SW 1271 (cell line): ENCODE measurements around the gene CACNG3.
"Not testable (repeated sequence)": the region's sequence is repeated elsewhere in the genome, so short reads cannot be mapped to it uniquely, and the experiment has no call there.

Experiments
- DNase-seq, 2 experiments: peaks; one replicate each; lab custom pipeline; 2025; lab: John Stamatoyannopoulos, UW

CACNG3 gene

DNA sequence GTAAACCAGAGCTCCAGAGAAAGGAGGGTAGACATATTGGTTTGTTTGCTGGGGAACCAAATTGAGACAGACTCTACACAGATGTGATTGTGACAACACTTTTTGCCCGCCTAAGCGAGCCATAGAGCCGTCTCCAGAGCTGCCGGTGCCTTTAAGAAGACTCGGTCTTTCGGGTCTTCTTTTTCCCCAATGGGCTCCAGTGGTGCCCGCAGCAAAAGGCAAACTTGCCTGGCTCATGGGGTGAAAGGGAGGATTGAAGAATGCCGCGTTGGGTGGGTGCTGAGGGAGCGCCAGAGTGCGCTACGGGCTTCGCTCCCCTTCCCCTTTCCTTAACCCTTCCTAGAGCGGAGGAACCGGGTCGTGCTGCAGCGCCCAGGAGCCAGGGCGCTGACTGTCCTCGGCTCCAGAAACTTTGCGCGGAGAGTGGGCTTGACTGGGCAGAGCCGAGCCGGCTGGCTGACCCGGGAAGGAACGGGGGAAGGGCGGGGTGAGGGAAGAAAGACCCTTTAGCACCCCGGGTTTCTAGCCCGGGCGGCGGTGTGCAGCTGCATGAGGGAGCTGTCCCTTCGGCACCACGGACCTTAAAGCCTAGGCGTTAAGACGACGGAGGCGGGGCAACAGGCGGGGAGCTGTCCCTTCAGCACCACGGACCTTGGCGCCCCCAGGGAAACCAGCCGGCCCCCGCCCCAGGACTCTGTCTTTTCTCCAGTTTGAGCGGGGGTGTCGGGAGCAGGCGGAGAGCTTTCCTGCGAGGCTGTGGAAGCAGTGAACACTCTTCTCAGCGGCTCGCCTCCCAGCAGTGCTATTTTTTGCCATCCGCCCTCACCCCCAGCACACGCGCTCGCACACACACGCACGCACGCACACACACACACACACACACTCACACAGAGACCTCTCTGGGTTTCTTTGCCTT lies at the start of gene CACNG3:
Gene CACNG3, plus strand, starts transcription at position 880 of the 916 bp plus-strand sequence. CDS start 420 bp downstream, outside the sequence.
- DNase-seq = no peak

GRCh38 chr16:24206926-24207325 lies 49.2 kb upstream of the CACNG3 start:
- no peak for DNase-seq

DNA sequence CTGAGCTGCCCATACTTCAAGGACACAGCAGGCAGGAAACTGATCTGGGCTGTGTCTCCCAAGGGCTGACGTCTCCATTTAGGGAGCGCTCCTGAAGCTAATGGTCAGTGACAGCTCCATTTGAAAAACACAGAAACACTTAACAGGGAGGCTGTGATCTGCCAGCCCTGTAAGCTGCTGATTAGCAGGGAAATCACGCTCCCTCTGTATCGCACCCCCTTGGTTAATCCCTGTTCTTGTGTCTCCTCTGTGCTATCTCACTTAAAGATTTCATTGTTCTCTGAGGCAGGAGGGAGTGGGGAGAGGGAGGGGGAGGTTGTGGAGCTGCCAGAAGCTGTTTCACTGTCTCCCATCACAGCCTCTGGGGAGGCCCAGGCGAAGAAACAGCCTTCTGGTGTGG lies 47.4 kb upstream of the CACNG3 start:
- no peak for DNase-seq

DNA sequence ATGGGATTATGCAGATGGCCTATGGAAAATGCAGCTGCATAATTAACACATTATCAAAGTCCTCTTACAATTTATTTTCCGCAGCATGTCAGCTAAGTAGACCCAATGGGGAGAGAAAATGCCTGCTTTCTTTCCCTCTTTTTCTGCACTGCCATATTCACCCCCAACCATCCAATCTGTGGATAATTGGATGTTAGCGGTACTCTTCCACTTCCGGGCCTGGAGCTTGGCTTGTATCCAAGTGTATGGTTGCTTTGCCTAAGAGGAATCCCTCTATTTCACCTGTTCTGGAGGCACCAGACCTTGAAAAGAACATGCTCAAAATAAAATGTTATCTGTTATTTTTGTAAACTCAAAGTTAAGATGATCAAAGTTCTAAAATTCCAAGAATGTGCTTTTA lies 41.1 kb upstream of the CACNG3 start:
- DNase-seq = no peak

DNA sequence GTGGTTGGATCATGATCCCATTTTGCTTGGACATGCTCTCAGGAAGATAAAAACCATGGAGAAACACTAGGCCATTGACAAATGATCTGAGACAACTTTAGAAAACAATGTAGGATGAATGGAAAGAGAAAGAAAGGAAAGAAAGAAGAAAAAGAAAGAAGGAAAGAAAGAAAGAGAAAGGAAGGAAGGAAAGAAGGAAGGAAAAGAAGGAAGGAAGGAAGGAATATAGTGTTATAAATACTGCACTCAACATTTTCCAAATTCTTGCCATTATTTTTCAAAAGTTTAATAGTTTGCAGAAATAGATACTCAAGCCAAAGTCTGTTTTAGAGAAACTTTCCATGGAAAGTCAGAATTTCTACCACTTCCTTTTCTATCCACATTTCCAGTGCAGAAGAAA lies 39.2 kb upstream of the CACNG3 start:
- DNase-seq = no peak

DNA sequence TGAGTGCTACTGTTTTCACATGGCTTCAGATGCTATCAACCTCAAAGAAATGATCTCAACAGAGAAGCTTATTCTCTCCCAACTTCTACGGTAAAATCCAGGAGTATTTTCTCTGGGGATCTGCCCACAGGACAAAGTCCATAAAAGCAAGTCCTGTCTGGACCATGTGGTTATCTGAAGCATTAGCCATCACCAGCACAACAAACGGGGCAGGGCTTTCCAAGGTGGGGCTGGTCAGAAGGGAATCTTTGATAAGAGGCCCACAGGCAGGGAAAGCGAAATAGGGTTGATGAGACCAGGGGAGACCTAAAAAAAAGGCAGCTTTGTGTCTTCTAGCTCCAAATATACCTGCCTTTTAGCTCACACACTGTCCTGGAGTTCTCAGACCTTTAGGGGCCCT lies 38.7 kb upstream of the CACNG3 start:
- no peak for DNase-seq

DNA sequence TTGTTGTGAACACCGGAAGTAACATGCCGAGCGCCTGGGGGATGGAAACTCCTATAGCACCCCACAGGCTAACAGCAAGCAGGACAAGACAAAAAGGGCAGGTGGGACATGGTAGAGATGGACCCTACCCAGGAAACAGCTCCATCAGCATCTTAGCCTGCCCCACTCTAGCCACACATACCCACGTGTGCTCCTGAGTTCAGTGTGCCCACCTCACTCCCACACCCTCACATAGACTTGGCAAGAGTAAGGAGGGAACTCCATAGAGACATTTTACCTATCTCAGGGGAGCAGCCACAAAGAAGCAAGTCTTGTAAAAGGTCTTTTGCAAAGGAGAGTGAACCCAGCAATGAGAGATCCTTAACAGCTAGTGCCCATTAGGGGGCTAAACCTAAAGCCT lies 37.8 kb upstream of the CACNG3 start:
- DNase-seq = no peak

GRCh38 chr16:24221219-24221618 lies 34.9 kb upstream of the CACNG3 start:
- DNase-seq = no peak

DNA sequence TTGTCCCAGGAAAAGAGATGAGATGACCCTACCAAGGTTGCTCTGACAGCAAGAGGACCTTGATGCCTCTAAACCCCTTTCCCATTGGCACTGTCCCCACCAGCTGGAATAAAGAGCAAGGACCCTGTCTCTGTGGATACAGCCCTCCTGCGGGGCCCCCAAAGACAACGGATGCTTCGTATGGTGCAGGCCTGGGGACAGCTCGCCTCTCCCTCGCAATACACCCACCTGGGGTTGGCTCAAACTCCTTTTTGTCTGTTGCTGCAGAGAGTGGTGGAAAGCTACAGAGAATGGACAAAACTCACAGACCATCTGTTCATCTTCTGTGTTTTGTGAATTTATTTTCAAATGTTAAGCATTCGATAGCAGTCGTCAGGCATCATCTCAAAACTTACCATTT lies 27.6 kb upstream of the CACNG3 start:
- DNase-seq = no peak

GRCh38 chr16:24232936-24233335 lies 23.2 kb upstream of the CACNG3 start:
- DNase-seq = no peak

DNA sequence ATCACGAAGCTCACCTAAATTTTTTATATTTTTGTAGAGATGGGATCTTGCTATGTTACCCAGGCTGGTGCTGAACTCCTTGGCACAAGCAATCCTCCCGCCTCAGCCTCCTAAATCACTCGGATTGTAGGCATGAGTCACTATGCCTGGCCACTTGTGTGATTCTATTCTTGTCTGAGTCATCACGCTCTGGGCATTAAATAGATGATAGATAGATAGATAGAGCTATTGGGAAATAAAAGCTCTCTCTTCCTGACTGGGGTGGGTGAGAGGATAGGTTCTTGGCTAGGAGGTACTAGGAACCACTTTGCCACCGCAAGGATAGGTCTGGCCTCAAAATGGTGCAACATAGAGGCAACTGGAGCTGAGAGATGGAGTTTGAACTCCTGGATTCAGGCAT lies 21.4 kb upstream of the CACNG3 start:
- no peak for DNase-seq

DNA sequence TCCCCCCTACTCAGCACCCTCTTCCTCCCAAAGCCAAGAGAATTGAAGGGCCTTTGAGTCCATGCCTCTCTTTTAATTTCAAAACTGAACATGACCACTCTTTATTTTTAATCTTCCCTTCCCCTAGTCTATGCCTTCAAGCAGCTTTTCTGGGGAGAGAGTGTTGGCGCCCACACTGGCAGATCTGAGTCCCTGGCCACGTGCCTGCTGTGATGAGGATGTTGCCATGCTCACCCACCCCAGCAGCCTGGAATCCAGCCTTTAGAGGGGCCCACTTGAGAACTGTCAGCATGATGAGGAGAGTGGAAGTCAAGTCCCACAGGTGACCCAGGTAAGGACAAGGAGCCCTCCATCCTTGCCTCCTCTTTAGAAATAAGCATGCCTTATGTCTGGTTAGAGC lies 20.3 kb upstream of the CACNG3 start:
- DNase-seq = no peak

DNA sequence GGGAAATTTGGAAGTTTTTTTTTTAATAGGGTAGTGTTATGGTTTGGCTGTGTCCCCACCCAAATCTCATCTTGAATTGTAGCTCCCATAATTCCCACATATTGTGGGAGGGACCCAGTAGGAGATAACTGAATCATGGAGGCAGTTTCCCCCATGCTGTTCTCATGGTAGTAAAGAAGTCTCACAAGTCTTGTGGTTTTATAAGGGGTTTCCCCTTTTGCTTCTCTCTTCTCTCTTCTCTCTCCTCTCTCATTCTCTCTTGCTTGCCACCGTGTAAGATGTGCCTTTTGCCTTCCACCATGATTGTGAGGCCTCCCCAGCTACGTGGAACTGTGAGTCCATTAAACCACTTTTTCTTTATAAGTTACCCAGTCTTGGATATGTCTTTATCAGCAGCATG lies 17.3 kb upstream of the CACNG3 start:
- DNase-seq = not testable (repeated sequence)

DNA sequence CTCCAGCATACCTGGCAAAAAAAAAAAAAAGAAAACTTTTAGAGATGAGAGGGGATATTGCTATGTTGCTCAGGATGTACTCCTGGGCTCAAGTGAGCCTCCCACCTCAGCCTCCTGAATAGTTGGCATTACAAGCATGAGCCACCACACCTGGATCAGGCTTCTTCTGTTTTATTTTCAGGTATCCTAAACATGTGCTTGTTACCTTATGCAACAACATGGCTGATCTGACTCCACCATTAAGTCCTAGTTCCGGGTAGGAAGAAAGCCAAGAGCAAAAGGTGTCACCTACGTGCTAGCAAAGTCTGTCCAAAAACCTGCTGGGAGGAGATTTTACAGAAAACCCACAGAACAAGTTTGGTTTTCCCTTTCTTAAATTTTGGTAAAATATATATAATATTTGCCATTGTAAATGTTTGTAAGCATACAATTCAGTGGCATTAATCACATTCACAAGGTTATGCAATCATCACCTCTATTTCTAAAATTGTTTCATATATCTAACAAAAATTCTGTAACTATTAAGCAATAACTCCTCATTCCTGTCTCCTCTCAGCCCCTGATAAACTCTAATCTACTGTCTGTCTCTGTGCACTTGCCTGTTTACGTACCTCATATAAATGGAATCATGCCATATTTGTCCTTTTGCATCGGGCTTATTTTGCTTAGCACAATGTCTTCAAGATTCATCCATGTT lies 9.1 kb upstream of the CACNG3 start:
- DNase-seq = no peak

GRCh38 chr16:24253192-24253591 lies 2.9 kb upstream of the CACNG3 start:
- peak in 1 of 2 experiments; percentile 27 for DNase-seq

- DNase-seq = no peak
Measured at GRCh38 chr16:24257958-24258357, 1.8 kb downstream of the CACNG3 start.

- no peak for DNase-seq
Measured at GRCh38 chr16:24258791-24259190, 2.7 kb downstream of the CACNG3 start.

- DNase-seq = no peak
Measured at GRCh38 chr16:24262816-24263215, 6.7 kb downstream of the CACNG3 start.

DNA sequence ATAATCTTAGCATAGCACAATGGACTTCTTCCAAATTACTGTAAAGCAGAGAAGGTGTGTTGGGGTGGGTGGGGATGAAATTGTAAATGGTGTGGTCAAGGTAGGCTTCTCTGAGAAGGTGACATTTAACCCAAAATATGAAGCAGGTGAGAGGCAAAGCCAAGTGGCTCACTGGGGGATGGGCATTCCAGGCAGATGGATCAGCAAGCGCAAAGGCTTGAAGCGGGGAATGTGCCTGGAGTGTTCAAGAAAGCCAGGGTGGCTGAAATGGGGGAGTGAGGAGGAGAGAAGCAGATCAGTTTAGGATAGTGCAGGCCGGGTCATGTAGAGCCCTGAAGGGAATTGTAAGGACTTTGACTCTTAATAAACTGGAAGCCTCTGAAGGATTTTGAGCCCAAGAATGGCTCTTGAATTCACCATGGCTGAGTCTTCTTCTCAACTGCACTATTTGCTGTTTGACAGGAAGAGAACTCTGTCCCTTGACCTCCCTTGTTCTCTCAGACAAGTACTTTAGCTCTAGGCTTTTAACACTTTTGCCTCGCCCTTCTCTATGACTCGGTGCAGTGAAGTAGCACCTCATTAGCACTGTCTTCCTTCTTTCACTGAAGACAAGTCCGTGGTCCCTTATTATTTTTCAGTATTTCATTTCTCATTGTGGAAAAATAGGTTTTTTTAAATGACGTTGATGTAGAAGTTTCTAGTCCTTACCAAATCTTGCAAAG lies 14.7 kb downstream of the CACNG3 start:
- no peak for DNase-seq

DNA sequence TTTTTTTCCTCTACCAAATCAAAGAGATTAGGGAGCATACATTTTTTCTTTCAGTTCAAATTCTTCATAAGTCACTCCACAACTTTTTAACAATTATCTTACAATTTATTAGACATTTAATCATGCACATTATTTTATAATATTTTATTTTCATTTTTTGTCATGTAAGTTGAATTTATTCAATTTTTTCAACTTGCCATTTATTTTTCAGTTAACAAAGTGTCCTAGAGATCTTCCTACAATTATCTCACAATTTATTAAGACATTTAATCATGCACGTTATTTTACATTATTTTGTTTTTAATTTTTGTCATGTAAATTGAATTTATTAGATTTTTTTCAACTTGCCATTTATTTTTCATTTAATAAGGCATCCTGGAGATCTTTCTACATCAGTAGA lies 16.2 kb downstream of the CACNG3 start:
- DNase-seq = no peak

- DNase-seq = peak in 1 of 2 experiments; percentile 41
Measured at GRCh38 chr16:24273508-24274182, 17.5 kb downstream of the CACNG3 start.

DNA sequence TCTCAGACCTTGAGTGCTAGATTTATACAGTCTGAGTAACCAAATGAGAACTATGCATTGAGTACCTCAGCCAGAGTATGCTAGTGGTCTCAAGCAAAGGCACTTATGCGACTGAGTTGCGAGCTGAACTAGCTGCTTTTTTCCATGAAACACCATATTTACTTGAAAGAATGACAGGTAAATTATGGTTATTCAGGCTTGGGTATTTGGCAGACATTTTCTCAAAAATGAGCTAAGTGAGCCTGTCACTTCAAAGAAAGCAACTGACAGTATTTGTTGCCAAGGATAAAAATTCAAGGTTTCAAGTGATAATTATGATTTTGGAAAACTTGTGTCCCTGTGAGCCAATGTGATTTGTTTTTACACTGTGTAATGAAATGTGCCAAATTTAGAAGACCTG lies 19.3 kb downstream of the CACNG3 start:
- DNase-seq = no peak
